ENCODE results near the gene NUDT3.
"Not testable (repeated sequence)": the region's sequence is repeated elsewhere in the genome, so short reads cannot be mapped to it uniquely, and the experiment has no call there.

Gene NUDT3

GRCh38 chr6:34365781-34366638, 26.5 kb downstream of the NUDT3 start:
- not testable (repeated sequence) for FAIRE-seq

- FAIRE-seq: not testable (repeated sequence)
Observed at GRCh38 chr6:34363681-34364075, 28.8 kb downstream of the NUDT3 start.

DNA sequence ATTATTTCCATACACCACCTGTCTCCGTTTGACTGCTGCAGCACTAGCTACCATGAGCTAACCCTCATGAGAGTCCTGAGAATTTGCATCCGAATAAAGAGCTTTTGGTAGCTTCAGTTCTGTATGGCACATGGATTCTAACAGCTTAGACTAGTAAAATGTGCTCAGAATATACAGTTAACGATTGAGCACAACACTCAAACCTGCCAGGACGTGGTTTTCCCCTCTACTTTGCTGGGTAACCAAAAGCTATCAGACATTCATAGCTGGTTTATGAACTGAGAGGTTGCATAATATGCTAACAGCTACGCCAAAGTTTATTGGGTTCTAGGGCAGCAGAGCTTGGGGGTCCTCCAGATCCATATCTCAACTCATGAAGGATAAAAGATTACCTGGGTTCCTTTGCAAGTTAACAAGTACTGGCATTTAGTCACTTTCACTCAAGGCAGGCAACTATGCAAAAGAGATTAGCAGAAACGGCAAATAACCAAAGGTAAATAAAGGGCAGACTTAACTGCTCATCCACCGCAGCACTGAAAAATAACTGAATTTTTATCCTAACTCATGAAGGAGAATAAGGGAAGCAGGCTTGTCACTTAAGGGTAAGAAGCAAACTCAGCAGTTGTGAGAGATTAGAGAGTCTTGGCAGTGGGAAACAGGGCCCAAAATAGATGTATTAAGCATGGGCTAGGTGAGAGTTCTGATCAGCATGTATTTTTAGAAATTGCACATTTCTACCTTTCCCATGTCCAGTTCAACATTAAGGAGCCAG, 29.4 kb downstream of the NUDT3 start:
- no peak for FAIRE-seq

- no peak for FAIRE-seq
Observed at GRCh38 chr6:34362176-34362575, 30.3 kb downstream of the NUDT3 start.

- FAIRE-seq: peak; percentile 69
Observed at GRCh38 chr6:34360556-34360955, 31.9 kb downstream of the NUDT3 start.

GRCh38 chr6:34359418-34360158, 32.9 kb downstream of the NUDT3 start:
- no peak for FAIRE-seq

- FAIRE-seq: no peak
Observed at GRCh38 chr6:34358389-34358905, 34.0 kb downstream of the NUDT3 start.

DNA sequence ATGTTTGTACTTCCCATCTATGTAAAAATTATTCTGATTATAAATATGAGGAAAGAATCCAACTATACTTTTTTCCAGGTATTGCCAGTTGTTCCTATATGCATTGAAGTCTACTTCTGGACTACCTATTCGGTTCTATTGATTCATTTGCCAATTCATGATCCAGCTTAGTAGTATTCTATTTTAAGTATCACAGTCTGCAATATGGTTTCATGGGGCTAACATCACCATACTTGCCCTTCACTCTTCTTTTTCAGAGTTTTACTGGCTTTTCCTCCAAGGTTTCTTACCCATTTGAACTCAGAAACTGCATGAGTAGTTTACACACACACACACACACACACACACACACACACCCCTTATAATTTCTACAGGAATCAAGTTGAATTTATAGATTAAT, 34.5 kb downstream of the NUDT3 start:
- no peak for FAIRE-seq

- FAIRE-seq: no peak
Observed at GRCh38 chr6:34355889-34356288, 36.6 kb downstream of the NUDT3 start.

- FAIRE-seq: not testable (repeated sequence)
Observed at GRCh38 chr6:34354230-34354629, 38.2 kb downstream of the NUDT3 start.

DNA sequence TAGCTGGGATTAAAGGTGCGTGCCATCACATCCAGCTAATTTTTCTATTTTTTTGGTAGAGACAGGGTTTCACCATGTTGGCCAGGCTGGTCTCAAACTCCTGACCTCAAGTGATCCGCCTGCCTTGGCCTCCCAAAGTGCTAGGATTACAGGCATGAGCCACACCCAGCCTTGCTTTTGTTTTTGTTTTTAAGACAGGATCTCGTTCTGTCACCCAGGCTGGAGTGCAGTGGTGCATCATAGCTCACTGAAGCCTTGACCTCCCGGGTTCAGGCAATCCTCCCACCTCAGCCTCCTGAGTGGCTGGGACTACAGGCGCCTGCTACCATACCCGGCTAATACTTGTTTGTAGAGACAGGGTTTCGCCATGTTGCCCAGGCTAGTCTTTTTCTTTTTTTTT, 38.9 kb downstream of the NUDT3 start:
- not testable (repeated sequence) for FAIRE-seq

- no peak for FAIRE-seq
Observed at GRCh38 chr6:34352305-34352937, 40.0 kb downstream of the NUDT3 start.

GRCh38 chr6:34350934-34351217, 41.6 kb downstream of the NUDT3 start:
- FAIRE-seq: no peak

- FAIRE-seq: peak; percentile 21
Observed at GRCh38 chr6:34350137-34350933, 42.1 kb downstream of the NUDT3 start.

- no peak for FAIRE-seq
Observed at GRCh38 chr6:34349211-34349610, 43.3 kb downstream of the NUDT3 start.

DNA sequence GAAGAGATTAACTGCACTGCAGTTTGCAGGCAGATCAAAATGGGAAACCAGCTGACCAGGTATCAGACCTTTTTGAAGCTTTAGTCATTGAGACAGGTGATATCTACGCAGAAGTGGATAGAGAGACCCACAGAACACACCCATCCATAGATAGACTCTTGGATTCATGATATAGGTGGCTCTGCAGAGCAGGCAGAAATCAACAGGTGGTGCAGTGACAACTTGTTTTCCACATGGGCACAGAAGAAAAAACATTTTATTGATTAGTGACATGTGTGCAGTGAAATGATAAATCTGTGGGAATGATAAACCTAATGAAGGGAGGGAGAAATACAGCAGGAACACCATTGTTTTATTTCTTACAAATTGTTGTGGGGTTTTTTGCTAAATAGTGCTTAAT, 45.2 kb downstream of the NUDT3 start:
- FAIRE-seq: no peak

GRCh38 chr6:34346175-34347119, 46.0 kb downstream of the NUDT3 start:
- FAIRE-seq: no peak

DNA sequence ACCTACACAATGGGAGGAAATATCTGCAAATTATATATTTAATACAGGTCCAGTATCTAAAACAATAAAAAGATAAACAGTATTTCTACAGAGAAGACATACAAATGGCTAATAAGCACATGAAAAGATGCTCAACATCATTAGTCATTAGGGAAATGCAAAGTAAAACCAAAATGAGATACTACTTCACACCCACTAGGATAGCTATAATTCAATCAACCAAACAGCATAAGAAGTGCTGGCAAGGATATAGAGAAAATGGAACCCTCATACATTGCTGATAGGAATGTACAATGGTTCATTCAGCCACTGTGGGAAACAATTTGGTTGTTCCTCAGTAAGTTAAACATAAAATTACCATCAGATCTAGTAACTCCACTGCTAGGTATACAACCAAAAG, 48.7 kb downstream of the NUDT3 start:
- no peak for FAIRE-seq

DNA sequence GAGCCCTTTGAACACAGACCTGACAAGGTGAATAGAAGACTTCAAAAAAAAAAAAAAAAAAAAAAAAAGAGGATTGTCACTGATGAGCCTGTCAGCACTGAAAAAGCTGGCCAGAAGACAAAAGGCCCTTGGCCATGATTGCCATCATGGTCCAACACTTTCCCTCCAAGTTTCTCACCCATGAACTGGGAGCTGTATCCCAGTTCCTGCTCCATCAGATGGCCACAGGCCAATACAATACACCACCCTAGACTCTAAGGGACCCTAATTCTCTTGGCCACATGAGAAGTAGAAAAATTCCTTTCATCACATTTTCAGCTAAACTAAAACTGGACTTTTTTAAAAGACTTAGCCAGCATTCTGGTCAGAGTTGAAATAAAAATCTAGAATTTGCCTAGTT, 50.2 kb downstream of the NUDT3 start:
- FAIRE-seq: no peak

GRCh38 chr6:34341481-34341971, 50.9 kb downstream of the NUDT3 start:
- FAIRE-seq: no peak
